ENCODE results near the gene COL25A1. TPM values are rescaled to one million over a fixed set of nuclear protein-coding genes. Genes with fewer than 3 reads are reported as not detected.

Gene COL25A1
- total RNA-seq, 1 donor from 2014 or later = 2.5 TPM

DNA sequence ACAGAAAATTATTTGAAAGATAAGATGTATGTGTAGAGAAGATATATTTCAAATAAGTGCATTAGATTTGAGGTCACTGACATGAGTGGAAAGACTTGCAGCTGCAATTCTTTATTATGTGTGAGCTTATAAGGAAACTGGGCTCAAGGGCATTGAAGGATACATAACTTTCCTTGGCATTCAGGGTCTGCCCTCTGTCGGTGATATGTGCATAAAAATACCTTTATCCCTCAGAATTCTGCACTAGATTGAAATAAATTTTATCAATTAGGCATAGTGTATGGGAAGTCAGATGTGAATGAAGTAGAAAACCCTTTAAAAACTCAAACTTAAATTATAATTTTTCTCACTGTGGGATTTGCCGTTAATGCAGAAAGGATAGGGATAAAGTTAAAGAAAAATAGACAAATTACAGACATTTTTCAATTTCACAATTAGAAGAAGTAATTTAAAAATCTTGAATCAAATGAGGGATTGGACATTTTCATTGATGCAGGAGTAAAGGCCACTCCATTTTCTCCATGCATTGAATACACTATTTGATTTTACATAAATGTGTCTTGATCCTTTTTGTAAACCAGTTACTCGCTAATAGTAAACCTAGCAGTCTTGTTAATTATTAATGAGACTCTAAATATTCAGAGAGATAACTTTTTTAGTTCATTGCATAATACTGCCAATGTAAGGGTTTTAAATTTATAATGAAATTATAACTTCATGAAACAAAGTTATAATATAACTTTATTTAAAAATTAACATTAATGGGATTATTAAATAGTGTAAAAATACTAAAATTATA is 518.6 kb downstream of the COL25A1 start:
- ATAC-seq (peak; percentile 94), DNase-seq (ENCODE audit: low spot score) (no peak)

DNA sequence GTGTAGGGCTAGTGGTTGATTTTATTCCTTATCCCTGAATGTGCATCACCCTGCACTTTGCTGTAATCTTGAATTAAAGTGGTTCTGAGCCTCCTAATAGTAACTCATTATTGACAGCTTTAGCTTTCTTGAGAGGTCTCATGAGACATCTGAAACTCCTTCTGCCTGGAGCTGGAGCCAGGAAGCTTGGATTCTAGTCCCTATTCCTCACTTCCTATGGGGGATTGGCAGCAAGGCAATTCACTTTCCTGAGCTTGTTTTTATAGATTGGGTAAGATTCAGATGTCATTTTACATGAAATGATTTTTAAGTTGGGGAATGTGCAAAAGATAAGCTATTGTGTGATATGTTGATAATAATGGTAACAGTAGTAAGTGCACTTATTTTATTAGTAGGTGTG is 522.5 kb downstream of the COL25A1 start:
- DNase-seq (ENCODE audit: low spot score) (no peak), ATAC-seq (no peak)

DNA sequence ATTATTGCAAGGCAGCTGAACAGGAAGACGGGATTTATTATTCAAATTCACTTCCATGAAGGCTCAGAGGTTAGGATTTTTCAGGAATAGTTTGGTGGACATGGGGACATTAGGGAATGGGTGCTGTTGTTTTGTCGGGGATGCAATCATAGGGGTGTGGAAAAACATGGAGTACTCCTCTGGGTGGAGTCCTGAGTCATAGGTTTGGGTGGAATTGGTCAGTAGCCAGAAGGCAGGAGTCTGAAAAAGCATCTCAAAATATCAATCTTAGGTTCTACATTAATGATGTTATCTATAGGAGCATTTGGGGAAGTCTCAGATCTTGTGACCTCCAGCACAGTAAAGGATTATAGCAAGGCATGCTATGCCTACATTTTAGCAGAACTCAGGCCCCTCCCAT is 525.1 kb downstream of the COL25A1 start:
- ATAC-seq (no peak), DNase-seq (ENCODE audit: low spot score) (no peak)

DNA sequence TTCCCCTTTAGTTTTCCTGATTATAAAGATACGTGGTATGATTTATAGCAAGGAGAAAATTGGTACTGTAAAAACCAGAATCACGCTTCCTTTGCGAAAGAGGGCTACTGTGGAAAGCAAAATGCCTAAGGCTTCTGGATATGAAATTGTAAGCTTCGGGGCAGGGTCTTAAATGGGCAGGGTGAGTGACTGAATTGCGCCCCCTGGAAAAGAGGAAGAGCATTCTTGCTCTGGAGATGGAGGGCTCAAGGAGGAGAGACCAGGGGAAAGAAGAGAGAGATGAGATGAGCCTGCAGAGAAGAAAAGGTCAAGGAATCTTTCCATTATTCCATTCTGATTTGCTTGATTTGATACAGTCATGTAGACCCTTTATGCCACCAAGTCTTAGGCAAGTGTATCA is 526.5 kb downstream of the COL25A1 start:
- ATAC-seq = no peak
- DNase-seq (ENCODE audit: low spot score) = no peak

DNA sequence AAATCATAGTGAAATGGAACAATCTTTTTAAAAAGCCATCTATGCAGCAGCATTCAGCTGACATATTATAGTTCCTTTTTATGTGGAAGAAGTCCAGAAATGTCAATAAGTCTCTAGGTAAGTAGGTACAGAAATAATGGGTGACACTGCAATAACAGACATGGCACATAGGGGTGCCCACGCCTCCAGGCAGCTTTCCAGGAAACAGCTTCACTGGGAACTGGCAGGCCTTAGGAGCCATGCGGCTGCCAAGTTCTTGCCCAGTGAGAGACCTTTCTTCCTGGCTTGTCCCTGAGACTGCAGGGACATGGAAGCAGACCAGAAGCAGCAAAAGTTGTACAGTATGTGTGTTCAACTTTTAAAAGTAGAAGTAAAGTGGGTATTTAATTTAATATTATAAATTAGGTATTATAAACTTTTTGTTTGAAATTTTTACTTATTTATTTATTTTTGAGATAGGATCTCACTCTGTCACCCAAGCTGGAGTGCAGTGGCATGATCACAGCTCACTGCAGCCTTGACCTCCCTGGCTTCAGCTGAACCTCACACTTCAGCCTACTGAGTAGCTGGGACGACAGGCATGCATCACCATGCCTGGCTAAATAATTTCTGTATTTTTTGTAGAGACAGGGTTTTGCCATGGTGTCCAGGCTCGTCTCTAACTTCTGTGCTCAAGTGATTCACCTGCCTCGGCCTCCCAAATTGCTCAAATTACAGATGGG is 527.5 kb downstream of the COL25A1 start:
- peak; percentile 85 for ATAC-seq

DNA sequence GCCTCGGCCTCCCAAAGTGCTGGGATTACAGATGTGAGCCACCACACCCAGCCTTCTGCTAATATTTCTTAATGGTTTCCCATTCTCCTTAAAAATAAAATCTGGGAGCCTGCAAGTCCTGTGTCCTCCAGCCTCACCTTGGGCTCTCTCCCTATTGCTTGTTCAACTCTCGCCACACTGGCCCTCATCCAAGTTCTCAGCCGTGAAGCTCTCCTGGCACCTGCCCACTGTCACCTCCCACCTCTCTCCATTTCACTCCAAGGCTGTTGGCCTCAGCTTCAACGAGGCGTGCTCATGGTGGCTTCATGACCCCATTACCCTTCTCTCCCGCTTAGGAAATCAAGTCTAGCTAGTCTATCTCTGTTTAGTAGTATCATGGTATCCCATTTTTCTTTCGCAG is 530.1 kb downstream of the COL25A1 start:
- ATAC-seq (peak; percentile 77), DNase-seq (ENCODE audit: low spot score) (peak; percentile 91)

More for the DNA sequence above, 527.5 kb downstream of the COL25A1 start:
- peak; percentile 92 for DNase-seq (ENCODE audit: low spot score)

DNA sequence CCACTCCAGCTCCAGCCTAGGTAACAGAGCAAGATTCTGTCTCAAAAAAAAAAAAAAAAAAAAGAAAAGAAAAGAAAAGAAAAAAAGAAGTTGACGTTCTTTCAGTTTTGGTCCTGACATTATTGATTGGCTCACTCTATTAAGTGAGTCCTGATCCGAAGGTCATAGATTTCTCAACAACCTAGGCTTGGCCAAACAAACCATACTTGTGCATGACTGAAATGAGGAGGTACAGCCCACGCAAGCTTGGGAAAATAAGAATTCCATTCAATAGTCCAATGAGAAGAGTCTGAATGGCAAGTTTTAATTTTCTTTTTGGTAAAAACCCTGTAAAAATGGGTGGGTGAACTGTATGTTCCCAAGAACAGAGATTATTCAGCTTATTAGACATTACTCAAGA is 536.4 kb downstream of the COL25A1 start:
- DNase-seq (ENCODE audit: low spot score) (no peak), ATAC-seq (peak; percentile 34)

DNA sequence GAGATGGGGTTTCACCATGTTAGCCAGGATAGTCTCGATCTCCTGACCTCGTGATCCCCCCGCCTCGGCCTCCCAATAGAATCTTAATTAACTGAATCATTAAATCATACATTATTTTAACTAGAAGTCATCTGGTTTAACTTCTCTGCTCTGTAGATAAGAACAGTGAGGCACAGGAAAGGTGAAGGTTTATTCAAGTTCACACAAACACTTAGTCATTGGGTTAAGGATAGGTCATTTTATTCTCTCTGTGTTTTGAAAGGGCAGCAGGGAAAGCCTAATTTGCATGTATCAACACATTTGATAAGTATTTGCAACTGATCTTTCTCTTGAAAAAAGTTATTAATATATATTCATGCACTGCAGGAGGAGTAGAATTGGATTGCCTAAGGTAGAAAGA is 538.5 kb downstream of the COL25A1 start:
- ATAC-seq (peak; percentile 17), DNase-seq (ENCODE audit: low spot score) (no peak)

DNA sequence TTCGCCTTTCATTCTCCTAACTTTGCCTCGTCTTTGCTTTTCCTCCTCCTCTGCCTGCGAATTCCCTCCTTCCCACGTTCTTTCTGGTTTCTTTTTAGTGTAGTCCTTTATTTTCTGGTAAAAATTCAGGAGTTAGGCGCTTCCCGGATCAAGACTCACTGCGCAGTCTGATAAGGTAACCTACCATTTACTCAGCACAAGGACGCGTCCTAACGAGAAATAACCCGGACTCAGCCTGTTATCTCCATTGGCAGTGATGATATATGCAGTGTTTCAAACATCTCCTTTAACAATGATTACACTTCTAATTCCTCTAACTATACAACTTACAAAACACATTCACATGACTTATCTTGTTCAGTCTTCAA is 539.2 kb downstream of the COL25A1 start:
- DNase-seq (ENCODE audit: low spot score) (no peak), ATAC-seq (peak; percentile 43)

DNA sequence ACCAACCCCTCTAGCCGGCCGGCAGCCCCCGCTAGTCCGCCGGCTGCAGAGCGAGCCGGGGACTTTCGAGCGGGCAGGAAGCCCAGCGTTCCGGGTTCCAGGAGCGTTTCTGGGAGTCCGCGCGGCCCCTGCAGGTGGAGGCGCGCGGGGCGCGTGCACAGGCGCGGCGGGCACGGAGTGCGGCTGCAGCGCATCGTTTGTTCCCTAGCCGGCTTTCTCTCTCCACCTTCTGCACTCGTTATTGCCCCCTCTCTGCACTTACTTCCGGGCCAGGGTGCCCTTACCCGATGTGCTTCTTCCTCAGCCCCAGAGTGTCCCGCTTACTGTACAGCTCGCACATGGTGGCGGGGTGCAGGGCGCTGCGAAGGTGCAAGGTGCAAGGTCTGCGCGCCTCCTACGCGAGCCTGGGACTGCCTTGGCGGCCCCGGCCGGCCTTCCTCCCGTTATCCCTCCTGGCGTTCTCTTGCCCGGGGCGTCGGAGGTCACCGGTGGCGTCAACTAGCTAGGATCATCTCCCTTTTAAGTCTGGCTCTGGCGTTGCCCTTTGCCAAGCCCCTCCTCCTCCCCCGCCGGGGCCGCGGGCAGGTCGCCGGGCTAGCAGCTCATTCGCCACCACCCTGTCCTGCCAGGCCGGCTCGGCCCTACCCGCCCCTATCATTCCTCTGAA is 539.8 kb downstream of the COL25A1 start, which contains the start of gene ETNPPL:
Gene ETNPPL (minus strand): TSS at position 495 of the 667 bp plus-strand sequence. CDS start 155 bp downstream, at position 340.
- DNase-seq (ENCODE audit: low spot score) = peak; percentile 97
- peak; percentile 86 for ATAC-seq

Other genes with a start within 250 kb of the COL25A1 start
- gene SEC24B, start 131.2 kb upstream of the COL25A1 start, total RNA-seq = 22.0 TPM

Data from left lobe of liver (tissue), 2 donors.